Hepatocyte (in vitro differentiated cells): ENCODE data around the gene MS4A6A.

Experiments used
- EZH2phosphoT487 ChIP-seq: fragments of 200-600 bp; sonication (generic); IDR thresholded peaks from one replicate; pipeline ENCODE4 v1.6.1; 2018; ENCODE audit warnings: antibody characterized with exemption, mild to moderate bottlenecking, low read depth, moderate library complexity; ENCODE audit not compliant: unreplicated experiment, severe bottlenecking
- TF ChIP-seq, protein P1 (sequence below): fragments of 200-600 bp; sonication (generic); IDR thresholded peaks from 2 replicates; pipeline ENCODE4 v1.5.1; 2016; ENCODE audit warnings: antibody characterized with exemption, mild to moderate bottlenecking; ENCODE audit not compliant: poor library complexity

DNA sequence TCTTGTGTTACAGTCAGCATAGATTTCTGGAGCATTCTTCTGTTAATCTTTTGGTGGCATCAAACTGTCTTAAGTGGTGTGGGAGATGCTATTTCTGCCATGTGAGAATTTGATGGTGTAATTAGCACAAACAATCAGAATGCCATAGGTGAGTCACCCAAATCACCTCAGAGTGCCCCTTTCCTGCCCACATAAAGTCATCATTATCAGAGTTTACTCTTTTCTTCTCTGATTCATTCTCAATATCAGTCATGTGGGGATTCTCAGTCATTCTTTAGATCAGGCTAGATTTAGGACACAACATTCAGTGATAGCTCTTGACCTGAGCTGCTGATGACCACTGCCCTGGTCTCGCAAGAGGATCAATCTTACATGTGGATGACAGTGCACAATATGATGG lies 23.7 kb upstream of the MS4A6A start:
- TF ChIP-seq, protein P1, sequence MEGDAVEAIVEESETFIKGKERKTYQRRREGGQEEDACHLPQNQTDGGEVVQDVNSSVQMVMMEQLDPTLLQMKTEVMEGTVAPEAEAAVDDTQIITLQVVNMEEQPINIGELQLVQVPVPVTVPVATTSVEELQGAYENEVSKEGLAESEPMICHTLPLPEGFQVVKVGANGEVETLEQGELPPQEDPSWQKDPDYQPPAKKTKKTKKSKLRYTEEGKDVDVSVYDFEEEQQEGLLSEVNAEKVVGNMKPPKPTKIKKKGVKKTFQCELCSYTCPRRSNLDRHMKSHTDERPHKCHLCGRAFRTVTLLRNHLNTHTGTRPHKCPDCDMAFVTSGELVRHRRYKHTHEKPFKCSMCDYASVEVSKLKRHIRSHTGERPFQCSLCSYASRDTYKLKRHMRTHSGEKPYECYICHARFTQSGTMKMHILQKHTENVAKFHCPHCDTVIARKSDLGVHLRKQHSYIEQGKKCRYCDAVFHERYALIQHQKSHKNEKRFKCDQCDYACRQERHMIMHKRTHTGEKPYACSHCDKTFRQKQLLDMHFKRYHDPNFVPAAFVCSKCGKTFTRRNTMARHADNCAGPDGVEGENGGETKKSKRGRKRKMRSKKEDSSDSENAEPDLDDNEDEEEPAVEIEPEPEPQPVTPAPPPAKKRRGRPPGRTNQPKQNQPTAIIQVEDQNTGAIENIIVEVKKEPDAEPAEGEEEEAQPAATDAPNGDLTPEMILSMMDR: no peak
- TF ChIP-seq EZH2phosphoT487: no peak
